Liver (tissue), 9 donors: ENCODE measurements around the gene ERC2. TPM values are rescaled to one million over a fixed set of nuclear protein-coding genes. Genes with fewer than 3 reads are reported as not detected.

Experiments used
- DNase-seq: peaks from one replicate; pipeline ENCODE4 v3.0.0-alpha.2; 2017; ENCODE audit warnings: low spot score
- H3K27ac ChIP-seq, 2 donors: one replicate each; pipeline ENCODE4 v1.7.0; 2013; ENCODE audit warnings: inconsistent platforms in 2 of 2, low read length in 2 of 2, control low read depth in 1 of 2, low read depth in 1 of 2, mild to moderate bottlenecking in 1 of 2
- H3K27me3 ChIP-seq, 4 donors: one replicate each; pipeline versions ENCODE4 v1.6.1 to v1.7.0; 2013; ENCODE audit warnings: low read length in 3 of 4, inconsistent platforms in 1 of 4, mild to moderate bottlenecking in 1 of 4, moderate library complexity in 1 of 4; ENCODE audit not compliant: control insufficient read depth in 4 of 4, insufficient read depth in 4 of 4
- H3K36me3 ChIP-seq, 4 donors: one replicate each; pipeline versions ENCODE4 v1.6.1 to v1.7.0; 2013; ENCODE audit warnings: low read length in 3 of 4, mild to moderate bottlenecking in 3 of 4, low read depth in 1 of 4, moderate library complexity in 1 of 4; ENCODE audit not compliant: control insufficient read depth in 4 of 4, insufficient read depth in 3 of 4
- H3K4me1 ChIP-seq, 4 donors: one replicate each; pipeline versions ENCODE4 v1.6.1 to v1.7.0; 2013; ENCODE audit warnings: low read length in 3 of 4, mild to moderate bottlenecking in 3 of 4, moderate library complexity in 1 of 4; ENCODE audit not compliant: control insufficient read depth in 4 of 4, insufficient read depth in 4 of 4
- H3K4me3 ChIP-seq, 3 donors: one replicate each; pipeline versions ENCODE4 v1.6.1 to v1.7.0; 2013; ENCODE audit warnings: low read length in 3 of 3, control low read depth in 1 of 3, low read depth in 1 of 3, mild to moderate bottlenecking in 1 of 3
- H3K9ac ChIP-seq, 2 donors: one replicate each; pipeline ENCODE4 v1.7.0; 2013; ENCODE audit warnings: low read length in 2 of 2, mild to moderate bottlenecking in 2 of 2, moderate library complexity in 2 of 2, control low read depth in 1 of 2, low read depth in 1 of 2
- H3K9me3 ChIP-seq, 4 donors: one replicate each; pipeline versions ENCODE4 v1.6.1 to v1.7.0; 2013; ENCODE audit warnings: low read length in 3 of 4; ENCODE audit not compliant: control insufficient read depth in 4 of 4
- CTCF ChIP-seq: fragments of 150-350 bp; IDR thresholded peaks from 2 replicates; pipeline ENCODE4 v1.5.1; 2017; ENCODE audit warnings: improper control_type of control experiment, low read depth, low read length; ENCODE audit not compliant: missing input control
- EGR1 ChIP-seq, 2 donors: IDR thresholded peaks; 2 replicates each; pipeline ENCODE4 v1.6.1; 2016 to 2018; ENCODE audit warnings: antibody characterized with exemption in 2 of 2, low read depth in 2 of 2
- FOXA2 ChIP-seq: IDR thresholded peaks from 2 replicates; pipeline ENCODE4 v1.6.1; 2016; ENCODE audit warnings: antibody characterized with exemption
- GABPA ChIP-seq, 2 donors: IDR thresholded peaks in 1 of 2; conservative IDR thresholded peaks in 1 of 2; 2 replicates each; pipeline ENCODE4 v1.6.1; 2016; ENCODE audit warnings: antibody characterized with exemption in 2 of 2, mild to moderate bottlenecking in 1 of 2, moderate library complexity in 1 of 2
- HNF4A ChIP-seq, 2 donors: conservative IDR thresholded peaks; 2 replicates each; pipeline ENCODE4 v1.6.1; 2016; ENCODE audit warnings: antibody characterized with exemption in 2 of 2, mild to moderate bottlenecking in 2 of 2
- HNF4G ChIP-seq: IDR thresholded peaks from 2 replicates; pipeline ENCODE4 v1.6.1; 2016; ENCODE audit warnings: antibody characterized with exemption
- JUND ChIP-seq, 2 donors: IDR thresholded peaks; 2 replicates each; pipeline ENCODE4 v1.6.1; 2016; ENCODE audit warnings: antibody characterized with exemption in 2 of 2
- MAX ChIP-seq: IDR thresholded peaks from 2 replicates; pipeline ENCODE4 v1.6.1; 2016; ENCODE audit warnings: antibody characterized with exemption
- RAD21 ChIP-seq, 2 donors: IDR thresholded peaks; 2 replicates each; pipeline ENCODE4 v1.6.1; 2016; ENCODE audit warnings: antibody characterized with exemption in 2 of 2, mild to moderate bottlenecking in 2 of 2
- RXRA ChIP-seq, 2 donors: IDR thresholded peaks; 2 replicates each; pipeline ENCODE4 v1.6.1; 2017 to 2018; ENCODE audit warnings: antibody characterized with exemption in 2 of 2, mild to moderate bottlenecking in 1 of 2
- SP1 ChIP-seq: IDR thresholded peaks from 2 replicates; pipeline ENCODE4 v1.6.1; 2018; ENCODE audit warnings: antibody characterized with exemption, mild to moderate bottlenecking
- TAF1 ChIP-seq: conservative IDR thresholded peaks from 2 replicates; pipeline ENCODE4 v1.6.1; 2016; ENCODE audit warnings: antibody characterized with exemption, mild to moderate bottlenecking
- YY1 ChIP-seq: IDR thresholded peaks from 2 replicates; pipeline ENCODE4 v1.6.1; 2016; ENCODE audit warnings: antibody characterized with exemption, mild to moderate bottlenecking
- ZBTB33 ChIP-seq: IDR thresholded peaks from 2 replicates; pipeline ENCODE4 v1.6.1; 2016; ENCODE audit warnings: antibody characterized with exemption
- WGBS: extraction: QIAGEN DNeasy Blood & Tissue Kit; methylation state at CpG from one replicate; pipeline ENCODE4 v1.1.7; 2013; 5-methylcytosine and 5-hydroxymethylcytosine counted together
- polyA plus RNA-seq, 2 donors: library from polyadenylated mRNA; stranded (reverse) in 1 of 2; unstranded in 1 of 2; fragments of 200-250 nt in 1 of 2; fragments of >200 nt in 1 of 2; fragmentation: Nextera tagmentation in 1 of 2; extraction: Ambion mirVana in 1 of 2; gene quantifications; one replicate each; pipeline versions ENCODE4 v1.2.1 to v1.2.3, GENCODE V29; 2013 to 2015
- total RNA-seq, 2 donors: library from RNA; depleted of rRNA; stranded (reverse); fragments of >200 nt; gene quantifications; one replicate each; pipeline ENCODE4 v1.2.3, GENCODE V29; 2014
- TF ChIP-seq, protein P1 (sequence below): IDR thresholded peaks from 2 replicates; pipeline ENCODE4 v1.6.1; 2016; ENCODE audit warnings: antibody characterized with exemption
- donor health status: healthy.
- donor health status: healthy.
- donor health status: healthy.
- donor health status: healthy.
- donor health status: healthy.

ERC2 gene
- total and polyA plus RNA-seq, 4 donors = 0.14 to 0.25 TPM; not detected in 2

GRCh38 chr3:55728461-55729100 is 739.7 kb downstream of the ERC2 start:
- no peaks in the 10 kb centered on the region for H3K9me3 ChIP-seq
- H3K27ac ChIP-seq = no peak overlapping the region
- TF ChIP-seq MAX (no peak), SP1 (no peak), CTCF (no peak), JUND (IDR thresholded peaks at IDR 0.05) (no peak), ZBTB33 (no peak), GABPA (IDR thresholded peaks at IDR 0.05 in 1 of 2, conservative IDR thresholded peaks at IDR 0.05 in 1 of 2) (no peak), HNF4A (conservative IDR thresholded peaks at IDR 0.05) (no peak), EGR1 (IDR thresholded peaks at IDR 0.05; ENCODE audit: low read depth in 2 of 2) (no peak), HNF4G (no peak), FOXA2 (no peak), RAD21 (IDR thresholded peaks at IDR 0.05) (no peak), TAF1 (no peak), RXRA (IDR thresholded peaks at IDR 0.05) (no peak), YY1 (no peak)
- TF ChIP-seq, protein P1, sequence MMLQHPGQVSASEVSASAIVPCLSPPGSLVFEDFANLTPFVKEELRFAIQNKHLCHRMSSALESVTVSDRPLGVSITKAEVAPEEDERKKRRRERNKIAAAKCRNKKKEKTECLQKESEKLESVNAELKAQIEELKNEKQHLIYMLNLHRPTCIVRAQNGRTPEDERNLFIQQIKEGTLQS = no peak
- DNase-seq = no peak
- peaks cover 0 to 2% (median 0%) of the 10 kb centered on the region in 4 donors for H3K27me3 ChIP-seq
- no peak overlapping the region for H3K9ac ChIP-seq
- WGBS = 94% methylated on average over 5 of the region's 5 CpGs
- no peak overlapping the region for H3K4me3 ChIP-seq
- no peaks in the 10 kb centered on the region for H3K36me3 ChIP-seq
- no peaks in the 10 kb centered on the region for H3K4me1 ChIP-seq

- Histone ChIP-seq H3K36me3 (no peaks in the 10 kb centered on the region), H3K27me3 (peaks cover 0 to 2% (median 0%) of the 10 kb centered on the region in 4 donors), H3K9me3 (no peaks in the 10 kb centered on the region), H3K4me1 (no peaks in the 10 kb centered on the region), H3K27ac (no peak overlapping the region), H3K4me3 (no peak overlapping the region), H3K9ac (no peak overlapping the region)
- DNase-seq = no peak
- 92% methylated on average over 2 of the region's 2 CpGs for whole genome bisulfite sequencing
- no peak for TF ChIP-seq EGR1 (IDR thresholded peaks at IDR 0.05; ENCODE audit: low read depth in 2 of 2)
- no peak for TF ChIP-seq YY1
- TF ChIP-seq CTCF = no peak
- TF ChIP-seq HNF4A (conservative IDR thresholded peaks at IDR 0.05) = no peak
Measured at GRCh38 chr3:55726501-55726775, 741.8 kb downstream of the ERC2 start.
